Measurements from ENCODE around the gene RASIP1. TPM values are rescaled to one million over a fixed set of nuclear protein-coding genes. Genes with fewer than 3 reads are reported as not detected.
"Not testable (repeated sequence)": the region's sequence is repeated elsewhere in the genome, so short reads cannot be mapped to it uniquely, and the experiment has no call there.

The RASIP1 gene
- polyA plus RNA-seq, 6 donors from 2014 or later = 0.48 TPM; not detected in 5

GRCh38 chr19:48768994-48769713 is 28.7 kb upstream of the RASIP1 start:
- H3K27ac Mint-ChIP-seq = peak overlapping the region in 1 of 6 donors; percentile 44
- H3K4me3 Mint-ChIP-seq = no peak overlapping the region
- no peaks in the 10 kb centered on the region for H3K9me3 Mint-ChIP-seq
- H3K4me1 Mint-ChIP-seq = no peaks in the 10 kb centered on the region
- no peaks in the 10 kb centered on the region for H3K36me3 Mint-ChIP-seq
- ATAC-seq (ENCODE audit: low read depth in 2 of 2) (no peak), DNase-seq (no peak)
- H3K27me3 Mint-ChIP-seq = peaks cover 13 to 46% (median 23%) of the 10 kb centered on the region in 3 donors

GRCh38 chr19:48768171-48768753 is 27.9 kb upstream of the RASIP1 start:
- Mint-ChIP-seq H3K27me3 (peaks cover 14 to 47% (median 24%) of the 10 kb centered on the region in 3 donors), H3K27ac (peak overlapping the region in 1 of 6 donors; percentile 32)
- not testable (repeated sequence) for DNase-seq; ATAC-seq (ENCODE audit: low read depth in 2 of 2); H3K36me3 Mint-ChIP-seq; H3K9me3 Mint-ChIP-seq; H3K4me1 Mint-ChIP-seq; H3K4me3 Mint-ChIP-seq

GRCh38 chr19:48765816-48766215 is 25.4 kb upstream of the RASIP1 start:
- not testable (repeated sequence) for H3K27ac Mint-ChIP-seq; H3K9me3 Mint-ChIP-seq; H3K4me1 Mint-ChIP-seq; ATAC-seq (ENCODE audit: low read depth in 2 of 2); DNase-seq; H3K4me3 Mint-ChIP-seq; H3K36me3 Mint-ChIP-seq
- peaks cover 10 to 67% (median 48%) of the 10 kb centered on the region in 3 donors for H3K27me3 Mint-ChIP-seq

GRCh38 chr19:48760504-48761205 is 20.2 kb upstream of the RASIP1 start:
- H3K36me3 Mint-ChIP-seq = no peaks in the 10 kb centered on the region
- no peaks in the 10 kb centered on the region for H3K9me3 Mint-ChIP-seq
- peak overlapping the region in 1 of 6 donors; percentile 72 for H3K27ac Mint-ChIP-seq
- H3K4me1 Mint-ChIP-seq = no peaks in the 10 kb centered on the region
- no peak overlapping the region for H3K4me3 Mint-ChIP-seq
- no peak for ATAC-seq (ENCODE audit: low read depth in 2 of 2)
- H3K27me3 Mint-ChIP-seq = peaks cover 12 to 54% (median 37%) of the 10 kb centered on the region in 3 donors
- no peak for DNase-seq

GRCh38 chr19:48757741-48758144 is 17.3 kb upstream of the RASIP1 start:
- DNase-seq (no peak), ATAC-seq (ENCODE audit: low read depth in 2 of 2) (no peak)
- peaks cover 22 to 70% (median 50%) of the 10 kb centered on the region in 3 donors for H3K27me3 Mint-ChIP-seq
- no peaks in the 10 kb centered on the region for H3K36me3 Mint-ChIP-seq
- peaks cover 7 to 13% (median 9%) of the 10 kb centered on the region in 3 donors for H3K4me1 Mint-ChIP-seq
- no peak overlapping the region for H3K4me3 Mint-ChIP-seq
- H3K27ac Mint-ChIP-seq = no peak overlapping the region
- H3K9me3 Mint-ChIP-seq = no peaks in the 10 kb centered on the region

- Mint-ChIP-seq H3K27me3 (peaks cover 22 to 67% (median 48%) of the 10 kb centered on the region in 3 donors), H3K36me3 (no peaks in the 10 kb centered on the region), H3K9me3 (no peaks in the 10 kb centered on the region), H3K4me1 (peaks cover 8 to 15% (median 10%) of the 10 kb centered on the region in 3 donors), H3K27ac (no peak overlapping the region), H3K4me3 (no peak overlapping the region)
- DNase-seq (no peak), ATAC-seq (ENCODE audit: low read depth in 2 of 2) (no peak)
Observed at GRCh38 chr19:48757089-48757675, 16.8 kb upstream of the RASIP1 start.

- no peak overlapping the region for H3K27ac Mint-ChIP-seq
- no peak for ATAC-seq (ENCODE audit: low read depth in 2 of 2)
Observed at GRCh38 chr19:48756686-48757085, 16.3 kb upstream of the RASIP1 start.

GRCh38 chr19:48756212-48756611 is 15.8 kb upstream of the RASIP1 start:
- Mint-ChIP-seq H3K27ac (no peak overlapping the region), H3K27me3 (peaks cover 24 to 66% (median 46%) of the 10 kb centered on the region in 3 donors), H3K36me3 (no peaks in the 10 kb centered on the region), H3K4me3 (no peak overlapping the region), H3K4me1 (peaks cover 13 to 21% (median 14%) of the 10 kb centered on the region in 3 donors), H3K9me3 (no peaks in the 10 kb centered on the region)
- no peak for DNase-seq
- ATAC-seq (ENCODE audit: low read depth in 2 of 2) = no peak

More at GRCh38 chr19:48756686-48757085, 16.3 kb upstream of the RASIP1 start:
- no peaks in the 10 kb centered on the region for H3K9me3 Mint-ChIP-seq
- peaks cover 11 to 19% (median 14%) of the 10 kb centered on the region in 3 donors for H3K4me1 Mint-ChIP-seq
- no peak overlapping the region for H3K4me3 Mint-ChIP-seq
- H3K36me3 Mint-ChIP-seq = no peaks in the 10 kb centered on the region
- DNase-seq = no peak
- peaks cover 22 to 66% (median 48%) of the 10 kb centered on the region in 3 donors for H3K27me3 Mint-ChIP-seq

- Mint-ChIP-seq H3K4me3 (no peak overlapping the region), H3K4me1 (peaks cover 17 to 25% (median 17%) of the 10 kb centered on the region in 3 donors), H3K36me3 (no peaks in the 10 kb centered on the region), H3K27ac (no peak overlapping the region), H3K9me3 (no peaks in the 10 kb centered on the region), H3K27me3 (peaks cover 29 to 66% (median 46%) of the 10 kb centered on the region in 3 donors)
- ATAC-seq (ENCODE audit: low read depth in 2 of 2) (no peak), DNase-seq (no peak)
Observed at GRCh38 chr19:48755787-48756186, 15.4 kb upstream of the RASIP1 start.

- no peak within 1 kb of the TSS for H3K4me3 Mint-ChIP-seq
- H3K9me3 Mint-ChIP-seq = no peaks in the 10 kb centered on the region
- peaks cover 23 to 66% (median 44%) of the 10 kb centered on the region in 3 donors for H3K27me3 Mint-ChIP-seq
- H3K4me1 Mint-ChIP-seq = peaks cover 17 to 25% (median 17%) of the 10 kb centered on the region in 3 donors
- no peaks in the 10 kb centered on the region for H3K36me3 Mint-ChIP-seq
- no peak within 1 kb of the TSS for H3K27ac Mint-ChIP-seq
- no peak for ATAC-seq (ENCODE audit: low read depth in 2 of 2)
- no peak for DNase-seq
Observed at GRCh38 chr19:48755084-48755641, 14.8 kb upstream of the RASIP1 start, which contains the start of gene FGF21. Gene FGF21, plus strand, starts transcription at chr19:48755524. Its CDS starts 713 bp downstream, at chr19:48756237.

- DNase-seq (peak; percentile 19), ATAC-seq (ENCODE audit: low read depth in 2 of 2) (peak; percentile 70 to 84)
- no peaks in the 10 kb centered on the region for H3K9me3 Mint-ChIP-seq
- peaks cover 17 to 25% (median 17%) of the 10 kb centered on the region in 3 donors for H3K4me1 Mint-ChIP-seq
- no peaks in the 10 kb centered on the region for H3K36me3 Mint-ChIP-seq
- peaks cover 33 to 78% (median 49%) of the 10 kb centered on the region in 3 donors for H3K27me3 Mint-ChIP-seq
- H3K27ac Mint-ChIP-seq = peak within 1 kb of the TSS in 2 of 6 donors; percentile 48 to 81
- H3K4me3 Mint-ChIP-seq = peak within 1 kb of the TSS; percentile 48 to 90 (median 78)
Observed at GRCh38 chr19:48752496-48753365, 12.3 kb upstream of the RASIP1 start, which contains the start of gene FUT1. Gene FUT1, minus strand, starts transcription at chr19:48752641. Its CDS starts 1,360 bp downstream, at chr19:48751281.

GRCh38 chr19:48751845-48752495 is 11.6 kb upstream of the RASIP1 start:
- DNase-seq (no peak), ATAC-seq (ENCODE audit: low read depth in 2 of 2) (no peak)
- Mint-ChIP-seq H3K9me3 (no peaks in the 10 kb centered on the region), H3K27ac (peak overlapping the region in 2 of 6 donors; percentile 48 to 81), H3K4me1 (peaks cover 17 to 29% (median 21%) of the 10 kb centered on the region in 3 donors), H3K36me3 (no peaks in the 10 kb centered on the region), H3K27me3 (peaks cover 34 to 83% (median 52%) of the 10 kb centered on the region in 3 donors), H3K4me3 (peak overlapping the region; percentile 18 to 90 (median 77))
